ENCODE measurements around the gene SIX2. TPM values are rescaled to one million over a fixed set of nuclear protein-coding genes. Genes with fewer than 3 reads are reported as not detected.

The SIX2 gene
- total and polyA plus RNA-seq, 2 of the 8 experiments (the other 6 are each of a cell fraction or from before 2014, with no cell fraction given), result 0.47 to 1.0 TPM

GRCh38 chr2:45005261-45006002, 3.8 kb downstream of the SIX2 start (continued):
- TF ChIP-seq CHD7 (IDR thresholded peaks at IDR 0.05; ENCODE audit: insufficient replicate concordance, low read length) (no peak), ASH2L (IDR thresholded peaks at IDR 0.05; ENCODE audit: low read length) (no peak), ZNF274 (IDR thresholded peaks at IDR 0.05; ENCODE audit: borderline replicate concordance, extremely low read depth, low read length) (no peak), SIX5 (IDR thresholded peaks at IDR 0.05; ENCODE audit: low read depth, low read length) (no peak)
